COR-L47 (cell line): Measurements from ENCODE around the gene MOB3B.

Experiments
- DNase-seq: peaks from one replicate; lab custom pipeline; 2025; lab: John Stamatoyannopoulos, UW

Gene MOB3B

GRCh38 chr9:27447031-27447683, 82.5 kb downstream of the MOB3B start:
- peak; percentile 50 for DNase-seq

GRCh38 chr9:27445688-27446087, 83.9 kb downstream of the MOB3B start:
- no peak for DNase-seq

- DNase-seq = no peak
Observed at GRCh38 chr9:27445057-27445595, 84.5 kb downstream of the MOB3B start.

GRCh38 chr9:27442464-27442863, 87.2 kb downstream of the MOB3B start:
- DNase-seq = no peak

- DNase-seq = no peak
Observed at GRCh38 chr9:27441741-27442070, 87.9 kb downstream of the MOB3B start.

GRCh38 chr9:27440888-27441740, 88.5 kb downstream of the MOB3B start:
- no peak for DNase-seq

GRCh38 chr9:27438522-27438921, 91.1 kb downstream of the MOB3B start:
- no peak for DNase-seq

GRCh38 chr9:27437652-27438373, 91.8 kb downstream of the MOB3B start:
- no peak for DNase-seq

GRCh38 chr9:27436234-27436633, 93.4 kb downstream of the MOB3B start:
- DNase-seq = peak; percentile 20

- DNase-seq = no peak
Observed at GRCh38 chr9:27433631-27434325, 95.8 kb downstream of the MOB3B start.

GRCh38 chr9:27432308-27432707, 97.3 kb downstream of the MOB3B start:
- DNase-seq = no peak

GRCh38 chr9:27431543-27432147, 98.0 kb downstream of the MOB3B start:
- no peak for DNase-seq

- DNase-seq = no peak
Observed at GRCh38 chr9:27430750-27431535, 98.7 kb downstream of the MOB3B start.

GRCh38 chr9:27429917-27430316, 99.7 kb downstream of the MOB3B start:
- no peak for DNase-seq

- DNase-seq = no peak
Observed at GRCh38 chr9:27429436-27429835, 100.2 kb downstream of the MOB3B start.

- no peak for DNase-seq
Observed at GRCh38 chr9:27428551-27428950, 101.1 kb downstream of the MOB3B start.

GRCh38 chr9:27427272-27427643, 102.4 kb downstream of the MOB3B start:
- no peak for DNase-seq

- peak; percentile 74 for DNase-seq
Observed at GRCh38 chr9:27426511-27427271, 102.9 kb downstream of the MOB3B start.

GRCh38 chr9:27425827-27426510, 103.6 kb downstream of the MOB3B start:
- DNase-seq = peak; percentile 27
